ENCODE data around the gene PYGO2.

PYGO2 gene

GRCh38 chr1:154951901-154952657, 9.5 kb downstream of the PYGO2 start:
- no peak for DNase-seq (ENCODE audit: low read depth, low spot score)
- no peaks in the 10 kb centered on the region for H3K9me3 ChIP-seq (ENCODE audit: low read depth, low read length)
- H3K9ac ChIP-seq (ENCODE audit: insufficient read length), result no peak overlapping the region
- TF ChIP-seq EZH2 (IDR thresholded peaks at IDR 0.05) (no peak), FOXP2 (optimal IDR thresholded peaks at IDR 0.05; ENCODE audit: control extremely low read depth, extremely low read length, insufficient read depth) (no peak), POLR2AphosphoS5 (IDR thresholded peaks at IDR 0.05; ENCODE audit: borderline replicate concordance, low read depth, low read length) (no peak)
- no peaks in the 10 kb centered on the region for H3K36me3 ChIP-seq (ENCODE audit: insufficient read depth, low read length)
- no peak overlapping the region for H3K4me3 ChIP-seq
- no peak overlapping the region for H3K27ac ChIP-seq

GRCh38 chr1:154948079-154948478, 13.5 kb downstream of the PYGO2 start:
- Histone ChIP-seq H3K9ac (ENCODE audit: insufficient read length) (no peak overlapping the region), H3K36me3 (ENCODE audit: insufficient read depth, low read length) (no peaks in the 10 kb centered on the region), H3K27ac (no peak overlapping the region), H3K9me3 (ENCODE audit: low read depth, low read length) (no peaks in the 10 kb centered on the region), H3K4me3 (no peak overlapping the region)
- no peak for DNase-seq (ENCODE audit: low read depth, low spot score)
- no peak for TF ChIP-seq POLR2AphosphoS5 (IDR thresholded peaks at IDR 0.05; ENCODE audit: borderline replicate concordance, low read depth, low read length)
- TF ChIP-seq FOXP2 (optimal IDR thresholded peaks at IDR 0.05; ENCODE audit: control extremely low read depth, extremely low read length, insufficient read depth), result no peak
- TF ChIP-seq EZH2 (IDR thresholded peaks at IDR 0.05), result no peak

GRCh38 chr1:154945962-154946850, 15.4 kb downstream of the PYGO2 start:
- Histone ChIP-seq H3K27ac (0 out of 2 replicates have a peak overlapping the region, but pooled peaks have one; percentile 40), H3K9ac (ENCODE audit: insufficient read length) (no peak overlapping the region), H3K36me3 (ENCODE audit: insufficient read depth, low read length) (no peaks in the 10 kb centered on the region), H3K9me3 (ENCODE audit: low read depth, low read length) (no peaks in the 10 kb centered on the region), H3K4me3 (no peak overlapping the region)
- no peak for DNase-seq (ENCODE audit: low read depth, low spot score)
- TF ChIP-seq EZH2 (IDR thresholded peaks at IDR 0.05) (no peak), FOXP2 (optimal IDR thresholded peaks at IDR 0.05; ENCODE audit: control extremely low read depth, extremely low read length, insufficient read depth) (no peak), POLR2AphosphoS5 (IDR thresholded peaks at IDR 0.05; ENCODE audit: borderline replicate concordance, low read depth, low read length) (no peak)

- no peak overlapping the region for H3K27ac ChIP-seq
- TF ChIP-seq EZH2 (IDR thresholded peaks at IDR 0.05), result no peak
- TF ChIP-seq FOXP2 (optimal IDR thresholded peaks at IDR 0.05; ENCODE audit: control extremely low read depth, extremely low read length, insufficient read depth), result no peak
- no peak for TF ChIP-seq POLR2AphosphoS5 (IDR thresholded peaks at IDR 0.05; ENCODE audit: borderline replicate concordance, low read depth, low read length)
- no peaks in the 10 kb centered on the region for H3K36me3 ChIP-seq (ENCODE audit: insufficient read depth, low read length)
- H3K4me3 ChIP-seq, result no peak overlapping the region
- H3K9ac ChIP-seq (ENCODE audit: insufficient read length), result no peak overlapping the region
- no peak for DNase-seq (ENCODE audit: low read depth, low spot score)
- H3K9me3 ChIP-seq (ENCODE audit: low read depth, low read length), result no peaks in the 10 kb centered on the region
These were observed 16.2 kb downstream of the PYGO2 start for GRCh38 chr1:154945160-154945961.

GRCh38 chr1:154944401-154945159, 17.0 kb downstream of the PYGO2 start:
- H3K4me3 ChIP-seq, result no peak overlapping the region
- no peak for DNase-seq (ENCODE audit: low read depth, low spot score)
- TF ChIP-seq POLR2AphosphoS5 (IDR thresholded peaks at IDR 0.05; ENCODE audit: borderline replicate concordance, low read depth, low read length) (no peak), FOXP2 (optimal IDR thresholded peaks at IDR 0.05; ENCODE audit: control extremely low read depth, extremely low read length, insufficient read depth) (no peak), EZH2 (IDR thresholded peaks at IDR 0.05) (no peak)
- no peaks in the 10 kb centered on the region for H3K36me3 ChIP-seq (ENCODE audit: insufficient read depth, low read length)
- peak overlapping the region; percentile 90 for H3K27ac ChIP-seq
- peak overlapping the region; percentile 49 for H3K9ac ChIP-seq (ENCODE audit: insufficient read length)
- no peaks in the 10 kb centered on the region for H3K9me3 ChIP-seq (ENCODE audit: low read depth, low read length)

- Histone ChIP-seq H3K27ac (peak overlapping the region; percentile 90), H3K36me3 (ENCODE audit: insufficient read depth, low read length) (no peaks in the 10 kb centered on the region), H3K9ac (ENCODE audit: insufficient read length) (peak overlapping the region; percentile 49), H3K4me3 (0 out of 2 replicates have a peak overlapping the region, but pooled peaks have one; percentile 23), H3K9me3 (ENCODE audit: low read depth, low read length) (no peaks in the 10 kb centered on the region)
- DNase-seq (ENCODE audit: low read depth, low spot score), result no peak
- TF ChIP-seq POLR2AphosphoS5 (IDR thresholded peaks at IDR 0.05; ENCODE audit: borderline replicate concordance, low read depth, low read length), result no peak
- TF ChIP-seq FOXP2 (optimal IDR thresholded peaks at IDR 0.05; ENCODE audit: control extremely low read depth, extremely low read length, insufficient read depth), result no peak
- no peak for TF ChIP-seq EZH2 (IDR thresholded peaks at IDR 0.05)
These were observed 17.8 kb downstream of the PYGO2 start for GRCh38 chr1:154943649-154944400.

Data from SK-N-MC (cell line).